K562 (cell line): Measurements from ENCODE around the gene ARSI. TPM values are rescaled to one million over a fixed set of nuclear protein-coding genes. Genes with fewer than 3 reads are reported as not detected.

Experiments used
- ATAC-seq: fragments of 200-7000 bp; cut with Tn5 transposase; 3 replicates; pipeline ENCODE4 v1.9.1; 2020; ENCODE audit warnings: moderate library complexity
- BruUV-seq: library from RNA; stranded (reverse); fragments of 400-500 nt; replicated peaks from 2 replicates; lab custom pipeline; 2021; lab: Mats Ljungman, UMichigan
- CTCF ChIA-PET: fragments of 300-600 bp; formaldehyde crosslinking; extraction: SDS; loops from one replicate; lab custom pipeline; 2021; ENCODE audit warnings: low intra/inter-chr PET ratio; lab: Yijun Ruan, JAX
- POLR2A ChIA-PET: fragments of 300-600, 350-650 bp; sonication (Branson Sonifier 250); formaldehyde crosslinking; extraction: SDS; loops from one replicate; lab custom pipeline; 2021; ENCODE audit warnings: antibody characterized with exemption, inconsistent platforms; lab: Yijun Ruan, JAX
- DNase-seq, 4 experiments: peaks; one replicate each; pipeline versions ENCODE4 v3.0.0 to v3.0.0-alpha.2; 2011 to 2018; ENCODE audit warnings: low spot score in 3 of 4, mixed read lengths in 3 of 4; ENCODE audit errors: extremely low read depth in 1 of 4
- FAIRE-seq: peaks from 2 replicates; lab custom pipeline; 2011; peaks lifted over from hg19 to GRCh38; lab: Jason Lieb, UNC
- H2AFZ ChIP-seq: 2 replicates; pipeline ENCODE4 v1.6.0; 2011; ENCODE audit warnings: low read depth, low read length, control low read depth, inconsistent platforms
- H3K27ac ChIP-seq: fragments of 200-600 bp; 3 replicates; pipeline ENCODE4 v1.8.0; 2011; ENCODE audit warnings: low read depth, mild to moderate bottlenecking, control low read depth, inconsistent platforms, low read length, moderate library complexity, mixed read lengths; ENCODE audit errors: extremely low read depth
- H3K27me3 ChIP-seq, 2 experiments: fragments of 300-600 bp in 1 of 2; 2 replicates in 1 of 2; 3 replicates in 1 of 2; pipeline versions ENCODE4 v1.6.0 to v1.8.0; 2011; ENCODE audit warnings: inconsistent platforms in 2 of 2, low read length in 2 of 2, mild to moderate bottlenecking in 1 of 2, mixed read lengths in 1 of 2, moderate library complexity in 1 of 2; ENCODE audit not compliant: control insufficient read depth in 2 of 2, insufficient read depth in 2 of 2
- H3K36me3 ChIP-seq: fragments of 300-600 bp; 3 replicates; pipeline ENCODE4 v1.8.0; 2011; ENCODE audit warnings: mild to moderate bottlenecking, low read length, inconsistent platforms; ENCODE audit not compliant: control insufficient read depth, insufficient read depth
- H3K4me1 ChIP-seq, 2 experiments: fragments of 200-600 bp in 1 of 2; replicated peaks in 1 of 2; 2 replicates in 1 of 2; 3 replicates in 1 of 2; pipeline versions ENCODE4 v1.5.1 to v1.8.0; 2011; ENCODE audit warnings: inconsistent platforms in 2 of 2, low read length in 2 of 2, mild to moderate bottlenecking in 1 of 2, mixed read lengths in 1 of 2, moderate library complexity in 1 of 2; ENCODE audit not compliant: control insufficient read depth in 2 of 2, insufficient read depth in 2 of 2
- H3K4me2 ChIP-seq: 2 replicates; pipeline ENCODE4 v1.6.1; 2011; ENCODE audit warnings: low read length, control low read depth, inconsistent platforms, mixed read lengths; ENCODE audit not compliant: insufficient read depth
- H3K4me3 ChIP-seq: fragments of 200-600 bp; sonication (generic), shearing (Covaris generic); 2 replicates; pipeline ENCODE4 v1.5.1; 2016; ENCODE audit warnings: control low read depth, inconsistent platforms
- H3K79me2 ChIP-seq: fragments of 200-600 bp; 3 replicates; pipeline ENCODE4 v1.8.0; 2011; ENCODE audit warnings: low read length, inconsistent platforms; ENCODE audit not compliant: control insufficient read depth, insufficient read depth
- H3K9ac ChIP-seq, 2 experiments: 2 replicates each; pipeline versions ENCODE4 v1.6.0 to v1.6.1; 2011; ENCODE audit warnings: low read depth in 2 of 2, low read length in 2 of 2, control low read depth in 1 of 2, inconsistent platforms in 1 of 2, mild to moderate bottlenecking in 1 of 2, mixed read lengths in 1 of 2; ENCODE audit not compliant: insufficient read depth in 1 of 2
- H3K9me1 ChIP-seq: one replicate; pipeline ENCODE4 v1.6.0; 2011; ENCODE audit warnings: inconsistent platforms, mild to moderate bottlenecking, low read length, moderate library complexity; ENCODE audit not compliant: control insufficient read depth, insufficient read depth
- H3K9me3 ChIP-seq: replicated peaks from 2 replicates; pipeline ENCODE4 v1.5.1; 2011; ENCODE audit warnings: low read depth, low read length, inconsistent platforms; ENCODE audit not compliant: control insufficient read depth, insufficient read depth
- H4K20me1 ChIP-seq: replicated peaks from 2 replicates; pipeline ENCODE4 v1.6.1; 2011; ENCODE audit warnings: low read length, inconsistent platforms, mixed read lengths; ENCODE audit not compliant: control insufficient read depth, insufficient read depth
- ATF3 ChIP-seq, 2 experiments: fragments of 450-650 bp in 1 of 2; sonication (generic) in 1 of 2; formaldehyde crosslinking in 1 of 2; IDR thresholded peaks in 1 of 2; conservative IDR thresholded peaks in 1 of 2; 2 replicates each; pipeline versions ENCODE4 v1.6.1 to v1.8.1; 2016 to 2023; ENCODE audit warnings: mild to moderate bottlenecking in 2 of 2, moderate library complexity in 2 of 2, inconsistent platforms in 1 of 2, missing genetic modification reagents in 1 of 2
- FOXK2 ChIP-seq, 2 experiments: fragments of 450-650 bp; IDR thresholded peaks in 1 of 2; conservative IDR thresholded peaks in 1 of 2; 2 replicates each; pipeline ENCODE4 v1.6.1; 2016; ENCODE audit warnings: low read depth in 2 of 2, mild to moderate bottlenecking in 1 of 2
- GTF2B ChIP-seq: IDR thresholded peaks from 2 replicates; pipeline ENCODE4 v1.6.1; 2011; ENCODE audit not compliant: insufficient read length; ENCODE audit errors: extremely low read depth
- HNRNPK ChIP-seq: fragments of 200-400 bp; formaldehyde crosslinking; IDR thresholded peaks from one replicate; pipeline ENCODE4 v1.6.1; 2018; ENCODE audit warnings: mild to moderate bottlenecking, low read depth, low read length; ENCODE audit not compliant: poor library complexity, severe bottlenecking
- JUN ChIP-seq, 2 experiments: sonication (generic) in 1 of 2; formaldehyde crosslinking in 1 of 2; IDR thresholded peaks; 2 replicates each; pipeline versions ENCODE4 v1.6.1 to v1.8.0; 2012 to 2022; ENCODE audit warnings: borderline replicate concordance in 2 of 2, mild to moderate bottlenecking in 2 of 2, improper control_type of control experiment in 1 of 2, low read depth in 1 of 2, low read length in 1 of 2, missing genetic modification reagents in 1 of 2
- MAFK ChIP-seq: IDR thresholded peaks from 2 replicates; pipeline ENCODE4 v1.6.1; 2011; ENCODE audit warnings: low read length, improper control_type of control experiment
- MLLT1 ChIP-seq, 2 experiments: fragments of 450-650 bp; IDR thresholded peaks; 2 replicates each; pipeline ENCODE4 v1.6.1; 2016
- SMC3 ChIP-seq: conservative IDR thresholded peaks from 2 replicates; pipeline ENCODE4 v1.6.1; 2011; ENCODE audit warnings: low read depth, low read length, improper control_type of control experiment; ENCODE audit not compliant: insufficient read depth
- SP1 ChIP-seq: sonication (generic); formaldehyde crosslinking; IDR thresholded peaks from 2 replicates; pipeline ENCODE4 v1.8.1; 2022; ENCODE audit warnings: mild to moderate bottlenecking, missing genetic modification reagents
- TBL1XR1 ChIP-seq, 2 experiments: IDR thresholded peaks; 2 replicates each; pipeline ENCODE4 v1.6.1; 2012; ENCODE audit warnings: improper control_type of control experiment in 2 of 2, low read length in 2 of 2, mild to moderate bottlenecking in 1 of 2
- ZNF184 ChIP-seq: sonication (generic); formaldehyde crosslinking; IDR thresholded peaks from 2 replicates; pipeline ENCODE4 v1.5.0; 2020; ENCODE audit warnings: missing genetic modification reagents
- WGBS: fragments of 100-300 bp; shearing (Covaris generic); methylation state at CpG from one replicate; pipeline ENCODE4 v1.1.6; 2016; ENCODE audit warnings: low coverage, mixed read lengths; ENCODE audit not compliant: insufficient coverage; ENCODE audit errors: missing lambda C conversion rate; 5-methylcytosine and 5-hydroxymethylcytosine counted together
- in situ Hi-C: fragments of 300-500 bp; cut with MboI; formaldehyde crosslinking; loops from 4 replicates; pipeline ENCODE4 v1.15.0; 2018; ENCODE audit warnings: inconsistent platforms, mixed read lengths
- intact Hi-C: fragments of 100-400 bp; cut with micrococcal nuclease; formaldehyde crosslinking; loops from 2 replicates; pipeline ENCODE4 v1.14.2; 2022
- polyA plus RNA-seq, 8 experiments: library from polyadenylated mRNA; depleted of rRNA in 4 of 8; stranded (reverse) in 5 of 8; unstranded in 3 of 8; fragments of >200 nt; fragmentation: Nextera tagmentation in 2 of 8; fragmentation: Illumina TruSeq in 1 of 8; extraction: Ambion mirVana in 2 of 8; extraction: Trizol in 1 of 8; gene quantifications; 2 replicates each; pipeline versions ENCODE4 v1.2.1 to v1.2.3, GENCODE V29; 2011 to 2014; ENCODE audit warnings: inconsistent platforms in 1 of 8, missing spikeins in 1 of 8
- total RNA-seq, 7 experiments: library from RNA; depleted of rRNA in 6 of 7; stranded (reverse); fragments of >200 nt in 6 of 7; fragmentation: Illumina TruSeq in 2 of 7; extraction: Trizol in 2 of 7; gene quantifications; 2 replicates each; pipeline versions ENCODE4 v1.2.1 to v1.2.3, GENCODE V29; 2011 to 2021; ENCODE audit warnings: low replicate concordance in 1 of 7

Gene ARSI
- total and polyA plus RNA-seq, 9 of the 15 experiments (the other 6 are each of a cell fraction or from before 2014, with no cell fraction given), result 0.04 to 0.07 TPM; not detected in 7

GRCh38 chr5:150318613-150319483, 16.1 kb upstream of the ARSI start:
- intact Hi-C loops (no loop called here), in situ Hi-C loops (no loop called here)
- Histone ChIP-seq H3K9me3 (no peaks in the 10 kb centered on the region; the same call in 1 of the 2 replicates), H4K20me1 (peaks cover 2% of the 10 kb centered on the region; the same call in 1 of the 2 replicates), H3K4me2 (no peak overlapping the region), H3K9ac (no peak overlapping the region), H3K79me2 (no peaks in the 10 kb centered on the region), H3K36me3 (no peaks in the 10 kb centered on the region), H3K4me3 (no peak overlapping the region), H3K27ac (no peak overlapping the region), H3K9me1 (no peaks in the 10 kb centered on the region), H2AFZ (peak overlapping the region; percentile 2; the same call in 1 of the 2 replicates), H3K4me1 (peaks cover 0 to 4% of the 10 kb centered on the region in 2 experiments; a peak in 2 of 5 replicates), H3K27me3 (peaks cover 2 to 27% of the 10 kb centered on the region in 2 experiments; a peak in 3 of 5 replicates)
- no peak for TF ChIP-seq MAFK
- TF ChIP-seq ZNF184 (CRISPR knock-in tag), result no peak
- TF ChIP-seq FOXK2 (conservative IDR thresholded peaks at IDR 0.05 in 1 of 2, IDR thresholded peaks at IDR 0.05 in 1 of 2; ENCODE audit: low read depth in 2 of 2), result no peak
- no peak for TF ChIP-seq HNRNPK
- no peak for TF ChIP-seq SP1 (CRISPR knock-in tag)
- no peak for TF ChIP-seq SMC3
- TF ChIP-seq TBL1XR1 (IDR thresholded peaks at IDR 0.05; ENCODE audit: low read length in 2 of 2), result no peak
- TF ChIP-seq GTF2B, result no peak
- no peak for TF ChIP-seq ATF3 (IDR thresholded peaks at IDR 0.05)
- TF ChIP-seq ATF3 (CRISPR knock-in tag; conservative IDR thresholded peaks at IDR 0.05), result no peak
- no peak for TF ChIP-seq MLLT1 (IDR thresholded peaks at IDR 0.05)
- TF ChIP-seq JUN (IDR thresholded peaks at IDR 0.05; ENCODE audit: borderline replicate concordance, low read depth, low read length), result no peak
- no peak for TF ChIP-seq JUN (CRISPR knock-in tag; IDR thresholded peaks at IDR 0.05; ENCODE audit: borderline replicate concordance)
- ChIA-PET CTCF (no interaction called here), POLR2A (interaction anchor here (0.6 to 2.0 kb wide), 3 partner anchors 8 to 16 kb away, joined by 3 to 7 read pairs (median 5); partner anchors contain the start of gene ARSI)
- FAIRE-seq, result no peak
- no TSS peak for BruUV-seq
- peak in 1 of 4 experiments; percentile 19 for DNase-seq
- WGBS, result 10% methylated on average over 9 of the region's 9 CpGs
- peak; percentile 52 for ATAC-seq
